Adrenal gland (tissue), 12 donors: Measurements from ENCODE around the gene CFAP70. TPM values are rescaled to one million over a fixed set of nuclear protein-coding genes. Genes with fewer than 3 reads are reported as not detected.

ENCODE experiments used
- DNase-seq, 7 donors: peaks; one replicate each; pipeline ENCODE4 v3.0.0-alpha.2; 2019 to 2020
- H3K27ac ChIP-seq, 5 donors: fragments of 200-600 bp; sonication (generic) in 4 of 5; 1 replicate in 3 of 5; 2 replicates in 2 of 5; pipeline versions ENCODE4 v1.5.1 to v1.8.0; 2016 to 2020; ENCODE audit warnings: mild to moderate bottlenecking in 1 of 5
- H3K27me3 ChIP-seq: fragments of 200-600 bp; 2 replicates; pipeline ENCODE4 v1.8.0; 2021
- H3K36me3 ChIP-seq, 2 donors: fragments of 200-600 bp; replicated peaks in 1 of 2; 1 replicate in 1 of 2; 2 replicates in 1 of 2; pipeline versions ENCODE4 v1.5.1 to v1.8.0; 2018 to 2022
- H3K4me1 ChIP-seq, 2 donors: fragments of 200-600 bp; replicated peaks in 1 of 2; 1 replicate in 1 of 2; 2 replicates in 1 of 2; pipeline versions ENCODE4 v1.5.1 to v1.8.0; 2018 to 2021
- H3K4me3 ChIP-seq, 4 donors: fragments of 200-600 bp; sonication (generic) in 3 of 4; one replicate each; pipeline ENCODE4 v1.5.1; 2016 to 2018
- H3K9me3 ChIP-seq, 3 donors: fragments of 200-600 bp; sonication (generic) in 1 of 3; replicated peaks in 1 of 3; 1 replicate in 2 of 3; 2 replicates in 1 of 3; pipeline versions ENCODE4 v1.5.1 to v1.8.0; 2016 to 2021
- CTCF ChIP-seq, 6 experiments: fragments of 450-650 bp in 4 of 6; fragments of 200-600 bp in 2 of 6; sonication (generic) in 1 of 6; IDR thresholded peaks; 1 replicate in 5 of 6; 2 replicates in 1 of 6; pipeline versions ENCODE4 v1.5.1 to v1.8.0; 2016 to 2021; ENCODE audit warnings: antibody characterized with exemption in 6 of 6, mild to moderate bottlenecking in 2 of 6, moderate library complexity in 1 of 6
- POLR2A ChIP-seq, 2 donors: fragments of 450-650 bp; IDR thresholded peaks; one replicate each; pipeline ENCODE4 v1.6.1; 2017; ENCODE audit warnings: antibody characterized with exemption in 2 of 2, mild to moderate bottlenecking in 2 of 2, moderate library complexity in 1 of 2
- WGBS, 4 donors: extraction: QIAGEN DNeasy Blood & Tissue Kit in 2 of 4; methylation state at CpG; one replicate each; pipeline versions ENCODE4 v1.1.5 to v1.1.7; 2013 to 2017; 5-methylcytosine and 5-hydroxymethylcytosine counted together
- intact Hi-C, 2 donors: fragments of 100-400 bp; cut with DNase I; formaldehyde crosslinking; loops; one replicate each; pipeline versions ENCODE4 v1.14.1 to v1.15.0; 2022 to 2023
- polyA plus RNA-seq, 3 donors: library from polyadenylated mRNA; stranded (reverse); fragments of 200-250 nt in 2 of 3; fragments of 350-450 nt in 1 of 3; fragmentation: Illumina TruSeq in 1 of 3; extraction: RNeasy Lipid Tissue Mini Kit (QIAGEN cat#74804) in 1 of 3; gene quantifications; one replicate each; pipeline ENCODE4 v1.2.3, GENCODE V29; 2013 to 2014
- total RNA-seq, 9 donors: library from RNA; depleted of rRNA in 4 of 9; stranded (reverse); fragments of >200 nt in 4 of 9; fragments of 120-200 nt in 1 of 9; fragmentation: NEBNext Ultra II Directional in 1 of 9; extraction: Animal tissue kit (Norgen Biotek cat#: 25700) in 1 of 9; gene quantifications; one replicate each; pipeline versions ENCODE4 v1.1.0 to v1.2.4, GENCODE V29; 2013 to 2023
- donor health status: healthy with polysubstance abuse.
- donor health status: Bipolar disorder and iron deficiency.
- donor health status: DM: yes; HTN: yes; CAD: no.
- donor health status: DM: no; HTN: no; CAD: no.
- donor health status: DM: no; HTN: no; CAD: no.
- donor health status: DM: yes; HTN: yes; CAD: no.

The CFAP70 gene
- total and polyA plus RNA-seq, 12 donors, result 1.6 to 43.6 (median 6.7) TPM

GRCh38 chr10:73306171-73306708 lies 52.4 kb downstream of the CFAP70 start:
- H3K4me1 ChIP-seq, result no peaks in the 10 kb centered on the region
- no peak for DNase-seq

GRCh38 chr10:73296946-73297345 lies 61.7 kb downstream of the CFAP70 start:
- H3K27ac ChIP-seq, result no peak overlapping the region
- DNase-seq, result no peak
- H3K36me3 ChIP-seq, result no peaks in the 10 kb centered on the region
- 77 to 91% (median 86%) methylated on average over 3 of the region's 3 CpGs for WGBS, 4 donors
- no peaks in the 10 kb centered on the region for H3K9me3 ChIP-seq
- no peak for TF ChIP-seq POLR2A (IDR thresholded peaks at IDR 0.05)
- no peak for TF ChIP-seq CTCF (IDR thresholded peaks at IDR 0.05)
- intact Hi-C loops, result no loop called here
- no peaks in the 10 kb centered on the region for H3K27me3 ChIP-seq
- no peaks in the 10 kb centered on the region for H3K4me1 ChIP-seq
- H3K4me3 ChIP-seq, result no peak overlapping the region

More at GRCh38 chr10:73306171-73306708, 52.4 kb downstream of the CFAP70 start:
- Histone ChIP-seq H3K36me3 (no peaks in the 10 kb centered on the region), H3K9me3 (peaks cover 0 to 5% (median 3%) of the 10 kb centered on the region in 3 donors), H3K4me3 (no peak overlapping the region), H3K27me3 (no peaks in the 10 kb centered on the region), H3K27ac (no peak overlapping the region)
- no peak for TF ChIP-seq CTCF (IDR thresholded peaks at IDR 0.05)
- no peak for TF ChIP-seq POLR2A (IDR thresholded peaks at IDR 0.05)
- intact Hi-C loops, result no loop called here

GRCh38 chr10:73293461-73293860 lies 65.2 kb downstream of the CFAP70 start:
- H3K4me1 ChIP-seq, result no peaks in the 10 kb centered on the region
- DNase-seq, result no peak
- H3K4me3 ChIP-seq, result no peak overlapping the region
- WGBS, 4 donors, result 73 to 84% (median 80%) methylated on average over 3 of the region's 3 CpGs
- no peaks in the 10 kb centered on the region for H3K27me3 ChIP-seq
- no peaks in the 10 kb centered on the region for H3K9me3 ChIP-seq
- TF ChIP-seq POLR2A (IDR thresholded peaks at IDR 0.05), result no peak
- no peak for TF ChIP-seq CTCF (IDR thresholded peaks at IDR 0.05)
- no peaks in the 10 kb centered on the region for H3K36me3 ChIP-seq
- H3K27ac ChIP-seq, result no peak overlapping the region
- intact Hi-C loops, result no loop called here

- Histone ChIP-seq H3K4me1 (no peaks in the 10 kb centered on the region), H3K27me3 (no peaks in the 10 kb centered on the region), H3K27ac (no peak overlapping the region), H3K36me3 (no peaks in the 10 kb centered on the region), H3K9me3 (no peaks in the 10 kb centered on the region), H3K4me3 (no peak overlapping the region)
- TF ChIP-seq CTCF (IDR thresholded peaks at IDR 0.05), result no peak
- TF ChIP-seq POLR2A (IDR thresholded peaks at IDR 0.05), result no peak
- intact Hi-C loops, result no loop called here
- no peak for DNase-seq
- 92 to 99% (median 97%) methylated on average over 1 of the region's 1 CpG for WGBS, 4 donors
Observed at GRCh38 chr10:73289958-73290357, 68.7 kb downstream of the CFAP70 start.
